K562 (cell line): ENCODE measurements around the gene TLX2. TPM values are rescaled to one million over a fixed set of nuclear protein-coding genes. Genes with fewer than 3 reads are reported as not detected.

ENCODE experiments used
- ATAC-seq: fragments of 200-7000 bp; cut with Tn5 transposase; 3 replicates; pipeline ENCODE4 v1.9.1; 2020; ENCODE audit warnings: moderate library complexity
- BruUV-seq: library from RNA; stranded (reverse); fragments of 400-500 nt; replicated peaks from 2 replicates; lab custom pipeline; 2021; lab: Mats Ljungman, UMichigan
- CTCF ChIA-PET: fragments of 300-600 bp; formaldehyde crosslinking; extraction: SDS; loops from one replicate; lab custom pipeline; 2021; ENCODE audit warnings: low intra/inter-chr PET ratio; lab: Yijun Ruan, JAX
- POLR2A ChIA-PET: fragments of 300-600, 350-650 bp; sonication (Branson Sonifier 250); formaldehyde crosslinking; extraction: SDS; loops from one replicate; lab custom pipeline; 2021; ENCODE audit warnings: antibody characterized with exemption, inconsistent platforms; lab: Yijun Ruan, JAX
- DNase-seq, 4 experiments: peaks; one replicate each; pipeline versions ENCODE4 v3.0.0 to v3.0.0-alpha.2; 2011 to 2018; ENCODE audit warnings: low spot score in 3 of 4, mixed read lengths in 3 of 4; ENCODE audit errors: extremely low read depth in 1 of 4
- FAIRE-seq: peaks from 2 replicates; lab custom pipeline; 2011; peaks lifted over from hg19 to GRCh38; lab: Jason Lieb, UNC
- H2AFZ ChIP-seq: 2 replicates; pipeline ENCODE4 v1.6.0; 2011; ENCODE audit warnings: low read depth, low read length, control low read depth, inconsistent platforms
- H3K27ac ChIP-seq: fragments of 200-600 bp; 3 replicates; pipeline ENCODE4 v1.8.0; 2011; ENCODE audit warnings: low read depth, mild to moderate bottlenecking, control low read depth, inconsistent platforms, low read length, moderate library complexity, mixed read lengths; ENCODE audit errors: extremely low read depth
- H3K27me3 ChIP-seq, 2 experiments: fragments of 300-600 bp in 1 of 2; 2 replicates in 1 of 2; 3 replicates in 1 of 2; pipeline versions ENCODE4 v1.6.0 to v1.8.0; 2011; ENCODE audit warnings: inconsistent platforms in 2 of 2, low read length in 2 of 2, mild to moderate bottlenecking in 1 of 2, mixed read lengths in 1 of 2, moderate library complexity in 1 of 2; ENCODE audit not compliant: control insufficient read depth in 2 of 2, insufficient read depth in 2 of 2
- H3K36me3 ChIP-seq: fragments of 300-600 bp; 3 replicates; pipeline ENCODE4 v1.8.0; 2011; ENCODE audit warnings: mild to moderate bottlenecking, low read length, inconsistent platforms; ENCODE audit not compliant: control insufficient read depth, insufficient read depth
- H3K4me1 ChIP-seq, 2 experiments: fragments of 200-600 bp in 1 of 2; replicated peaks in 1 of 2; 2 replicates in 1 of 2; 3 replicates in 1 of 2; pipeline versions ENCODE4 v1.5.1 to v1.8.0; 2011; ENCODE audit warnings: inconsistent platforms in 2 of 2, low read length in 2 of 2, mild to moderate bottlenecking in 1 of 2, mixed read lengths in 1 of 2, moderate library complexity in 1 of 2; ENCODE audit not compliant: control insufficient read depth in 2 of 2, insufficient read depth in 2 of 2
- H3K4me2 ChIP-seq: 2 replicates; pipeline ENCODE4 v1.6.1; 2011; ENCODE audit warnings: low read length, control low read depth, inconsistent platforms, mixed read lengths; ENCODE audit not compliant: insufficient read depth
- H3K4me3 ChIP-seq: fragments of 200-600 bp; sonication (generic), shearing (Covaris generic); 2 replicates; pipeline ENCODE4 v1.5.1; 2016; ENCODE audit warnings: control low read depth, inconsistent platforms
- H3K79me2 ChIP-seq: fragments of 200-600 bp; 3 replicates; pipeline ENCODE4 v1.8.0; 2011; ENCODE audit warnings: low read length, inconsistent platforms; ENCODE audit not compliant: control insufficient read depth, insufficient read depth
- H3K9ac ChIP-seq, 2 experiments: 2 replicates each; pipeline versions ENCODE4 v1.6.0 to v1.6.1; 2011; ENCODE audit warnings: low read depth in 2 of 2, low read length in 2 of 2, control low read depth in 1 of 2, inconsistent platforms in 1 of 2, mild to moderate bottlenecking in 1 of 2, mixed read lengths in 1 of 2; ENCODE audit not compliant: insufficient read depth in 1 of 2
- H3K9me1 ChIP-seq: one replicate; pipeline ENCODE4 v1.6.0; 2011; ENCODE audit warnings: inconsistent platforms, mild to moderate bottlenecking, low read length, moderate library complexity; ENCODE audit not compliant: control insufficient read depth, insufficient read depth
- H3K9me3 ChIP-seq: replicated peaks from 2 replicates; pipeline ENCODE4 v1.5.1; 2011; ENCODE audit warnings: low read depth, low read length, inconsistent platforms; ENCODE audit not compliant: control insufficient read depth, insufficient read depth
- H4K20me1 ChIP-seq: replicated peaks from 2 replicates; pipeline ENCODE4 v1.6.1; 2011; ENCODE audit warnings: low read length, inconsistent platforms, mixed read lengths; ENCODE audit not compliant: control insufficient read depth, insufficient read depth
- EGR1 ChIP-seq: fragments of 450-650 bp; conservative IDR thresholded peaks from 2 replicates; pipeline ENCODE4 v1.6.1; 2017; ENCODE audit warnings: mild to moderate bottlenecking
- WGBS: fragments of 100-300 bp; shearing (Covaris generic); methylation state at CpG from one replicate; pipeline ENCODE4 v1.1.6; 2016; ENCODE audit warnings: low coverage, mixed read lengths; ENCODE audit not compliant: insufficient coverage; ENCODE audit errors: missing lambda C conversion rate; 5-methylcytosine and 5-hydroxymethylcytosine counted together
- in situ Hi-C: fragments of 300-500 bp; cut with MboI; formaldehyde crosslinking; loops from 4 replicates; pipeline ENCODE4 v1.15.0; 2018; ENCODE audit warnings: inconsistent platforms, mixed read lengths
- intact Hi-C: fragments of 100-400 bp; cut with micrococcal nuclease; formaldehyde crosslinking; loops from 2 replicates; pipeline ENCODE4 v1.14.2; 2022
- polyA plus RNA-seq, 8 experiments: library from polyadenylated mRNA; depleted of rRNA in 4 of 8; stranded (reverse) in 5 of 8; unstranded in 3 of 8; fragments of >200 nt; fragmentation: Nextera tagmentation in 2 of 8; fragmentation: Illumina TruSeq in 1 of 8; extraction: Ambion mirVana in 2 of 8; extraction: Trizol in 1 of 8; gene quantifications; 2 replicates each; pipeline versions ENCODE4 v1.2.1 to v1.2.3, GENCODE V29; 2011 to 2014; ENCODE audit warnings: inconsistent platforms in 1 of 8, missing spikeins in 1 of 8
- total RNA-seq, 7 experiments: library from RNA; depleted of rRNA in 6 of 7; stranded (reverse); fragments of >200 nt in 6 of 7; fragmentation: Illumina TruSeq in 2 of 7; extraction: Trizol in 2 of 7; gene quantifications; 2 replicates each; pipeline versions ENCODE4 v1.2.1 to v1.2.3, GENCODE V29; 2011 to 2021; ENCODE audit warnings: low replicate concordance in 1 of 7
- TF ChIP-seq, protein P1 (sequence below): fragments of 250-450 bp; sonication (Bioruptor Pico); IDR thresholded peaks from 2 replicates; pipeline ENCODE4 v1.4.0; 2020; ENCODE audit warnings: mild to moderate bottlenecking, moderate library complexity
- TF ChIP-seq, protein P2 (sequence below): sonication (generic); formaldehyde crosslinking; IDR thresholded peaks from 2 replicates; pipeline ENCODE4 v1.8.0; 2022; ENCODE audit warnings: mild to moderate bottlenecking, missing genetic modification reagents, borderline replicate concordance

The TLX2 gene
- total and polyA plus RNA-seq, 9 of the 15 experiments (the other 6 are each of a cell fraction or from before 2014, with no cell fraction given), result not detected

DNA sequence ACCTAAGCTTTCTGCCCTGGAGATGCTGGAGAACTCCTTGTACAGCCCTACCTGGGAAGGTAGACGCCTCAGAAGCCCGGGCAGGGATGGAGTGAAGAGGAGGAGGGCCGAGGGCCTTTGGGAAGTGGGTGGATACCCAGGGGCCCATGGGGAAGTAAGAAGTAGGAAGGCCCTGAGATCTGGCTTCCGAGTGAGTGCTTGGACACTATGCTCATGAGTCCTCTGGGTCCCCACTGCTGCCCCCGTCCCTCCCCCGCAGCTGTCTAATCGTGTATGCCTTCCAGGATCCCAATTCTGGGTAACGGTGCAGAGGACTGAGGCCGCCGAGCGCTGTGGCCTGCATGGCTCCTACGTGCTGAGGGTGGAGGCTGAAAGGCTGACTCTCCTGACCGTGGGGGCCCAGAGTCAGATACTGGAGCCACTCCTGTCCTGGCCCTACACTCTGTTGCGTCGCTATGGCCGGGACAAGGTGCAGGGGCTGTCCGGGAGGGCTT is 41.4 kb downstream of the TLX2 start:
- H3K9me3 ChIP-seq, result no peaks in the 10 kb centered on the region
- H3K4me3 ChIP-seq, result peak overlapping the region; percentile 66
- FAIRE-seq, result no peak
- no peak for ATAC-seq
- no peaks in the 10 kb centered on the region for H3K9me1 ChIP-seq
- DNase-seq, result no peak
- H3K36me3 ChIP-seq, result peaks cover 17% of the 10 kb centered on the region; the same call in 1 of the 3 replicates
- H3K4me1 ChIP-seq, result peaks cover 18 to 54% of the 10 kb centered on the region in 2 experiments
- H3K79me2 ChIP-seq, result peaks cover 15% of the 10 kb centered on the region; the same call in 2 of the 3 replicates
- in situ Hi-C loops (no loop called here), intact Hi-C loops (loop anchor here (2.0 kb wide), 1 partner anchor 25 kb away; no protein-coding TSS in a partner anchor)
- H3K27me3 ChIP-seq, result peaks cover 0 to 8% of the 10 kb centered on the region in 2 experiments; a peak in 1 of 5 replicates
- H3K27ac ChIP-seq, result peak overlapping the region; percentile 92; the same call in 1 of the 3 replicates
- 56% methylated on average over 16 of the region's 17 CpGs for WGBS
- BruUV-seq, result no TSS peak
- H3K4me2 ChIP-seq, result peak overlapping the region; percentile 95
- H2AFZ ChIP-seq, result peak overlapping the region; percentile 90
- H4K20me1 ChIP-seq, result no peaks in the 10 kb centered on the region
- H3K9ac ChIP-seq, result peak overlapping the region; percentile 83 to 99
- ChIA-PET CTCF (no interaction called here), POLR2A (interaction anchor here (0.6 to 1.2 kb wide), 6 partner anchors 10 to 73 kb away, joined by 3 to 4 read pairs (median 3); no protein-coding TSS in a partner anchor)
- TF ChIP-seq EGR1, result 0 out of 2 replicates have a peak, but pooled peaks have one; percentile 10
- TF ChIP-seq, protein P1, sequence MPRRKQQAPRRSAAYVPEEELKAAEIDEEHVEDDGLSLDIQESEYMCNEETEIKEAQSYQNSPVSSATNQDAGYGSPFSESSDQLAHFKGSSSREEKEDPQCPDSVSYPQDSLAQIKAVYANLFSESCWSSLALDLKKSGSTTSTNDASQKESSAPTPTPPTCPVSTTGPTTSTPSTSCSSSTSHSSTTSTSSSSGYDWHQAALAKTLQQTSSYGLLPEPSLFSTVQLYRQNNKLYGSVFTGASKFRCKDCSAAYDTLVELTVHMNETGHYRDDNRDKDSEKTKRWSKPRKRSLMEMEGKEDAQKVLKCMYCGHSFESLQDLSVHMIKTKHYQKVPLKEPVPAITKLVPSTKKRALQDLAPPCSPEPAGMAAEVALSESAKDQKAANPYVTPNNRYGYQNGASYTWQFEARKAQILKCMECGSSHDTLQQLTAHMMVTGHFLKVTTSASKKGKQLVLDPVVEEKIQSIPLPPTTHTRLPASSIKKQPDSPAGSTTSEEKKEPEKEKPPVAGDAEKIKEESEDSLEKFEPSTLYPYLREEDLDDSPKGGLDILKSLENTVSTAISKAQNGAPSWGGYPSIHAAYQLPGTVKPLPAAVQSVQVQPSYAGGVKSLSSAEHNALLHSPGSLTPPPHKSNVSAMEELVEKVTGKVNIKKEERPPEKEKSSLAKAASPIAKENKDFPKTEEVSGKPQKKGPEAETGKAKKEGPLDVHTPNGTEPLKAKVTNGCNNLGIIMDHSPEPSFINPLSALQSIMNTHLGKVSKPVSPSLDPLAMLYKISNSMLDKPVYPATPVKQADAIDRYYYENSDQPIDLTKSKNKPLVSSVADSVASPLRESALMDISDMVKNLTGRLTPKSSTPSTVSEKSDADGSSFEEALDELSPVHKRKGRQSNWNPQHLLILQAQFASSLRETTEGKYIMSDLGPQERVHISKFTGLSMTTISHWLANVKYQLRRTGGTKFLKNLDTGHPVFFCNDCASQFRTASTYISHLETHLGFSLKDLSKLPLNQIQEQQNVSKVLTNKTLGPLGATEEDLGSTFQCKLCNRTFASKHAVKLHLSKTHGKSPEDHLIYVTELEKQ (CRISPR knock-in tag), result no peak
- TF ChIP-seq, protein P2, sequence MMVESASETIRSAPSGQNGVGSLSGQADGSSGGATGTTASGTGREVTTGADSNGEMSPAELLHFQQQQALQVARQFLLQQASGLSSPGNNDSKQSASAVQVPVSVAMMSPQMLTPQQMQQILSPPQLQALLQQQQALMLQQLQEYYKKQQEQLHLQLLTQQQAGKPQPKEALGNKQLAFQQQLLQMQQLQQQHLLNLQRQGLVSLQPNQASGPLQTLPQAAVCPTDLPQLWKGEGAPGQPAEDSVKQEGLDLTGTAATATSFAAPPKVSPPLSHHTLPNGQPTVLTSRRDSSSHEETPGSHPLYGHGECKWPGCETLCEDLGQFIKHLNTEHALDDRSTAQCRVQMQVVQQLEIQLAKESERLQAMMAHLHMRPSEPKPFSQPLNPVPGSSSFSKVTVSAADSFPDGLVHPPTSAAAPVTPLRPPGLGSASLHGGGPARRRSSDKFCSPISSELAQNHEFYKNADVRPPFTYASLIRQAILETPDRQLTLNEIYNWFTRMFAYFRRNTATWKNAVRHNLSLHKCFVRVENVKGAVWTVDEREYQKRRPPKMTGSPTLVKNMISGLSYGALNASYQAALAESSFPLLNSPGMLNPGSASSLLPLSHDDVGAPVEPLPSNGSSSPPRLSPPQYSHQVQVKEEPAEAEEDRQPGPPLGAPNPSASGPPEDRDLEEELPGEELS (CRISPR knock-in tag), result 0 out of 2 replicates have a peak, but pooled peaks have one; percentile 3
